PC-9 (cell line): ENCODE results near the gene ZNF407. TPM values are rescaled to one million over a fixed set of nuclear protein-coding genes. Genes with fewer than 3 reads are reported as not detected.

Source experiments
- BruUV-seq: library from RNA; stranded (reverse); fragments of 400-500 nt; replicated peaks from 2 replicates; lab custom pipeline; 2021; lab: Mats Ljungman, UMichigan
- CTCF ChIA-PET: fragments of 300-600 bp; sonication (Branson Sonifier 250); formaldehyde crosslinking; loops from one replicate; lab custom pipeline; 2022; ENCODE audit warnings: antibody characterized with exemption; lab: Charles Lee
- POLR2A ChIA-PET: fragments of 300-600 bp; sonication (Branson Sonifier 250); formaldehyde crosslinking; loops from one replicate; lab custom pipeline; 2022; ENCODE audit warnings: antibody characterized with exemption; ENCODE audit not compliant: unreplicated experiment; lab: Charles Lee
- DNase-seq, 2 experiments: peaks; one replicate each; pipeline versions ENCODE4 v3.0.0 to v3.0.0-alpha.2; 2015 to 2022; ENCODE audit warnings: mixed read lengths in 1 of 2
- H2AFZ ChIP-seq: fragments of 200-600 bp; sonication (generic); 2 replicates; pipeline ENCODE4 v1.8.1; 2017; ENCODE audit warnings: antibody characterized with exemption
- H3F3A ChIP-seq: fragments of 200-600 bp; sonication (generic); 2 replicates; pipeline ENCODE4 v1.8.1; 2017; ENCODE audit warnings: antibody characterized with exemption, mild to moderate bottlenecking, low read depth; ENCODE audit not compliant: insufficient read depth
- H3K27ac ChIP-seq: fragments of 200-600 bp; sonication (generic); 2 replicates; pipeline ENCODE4 v1.6.1; 2016; ENCODE audit warnings: mixed run types
- H3K27me3 ChIP-seq: fragments of 200-600 bp; sonication (generic); 2 replicates; pipeline ENCODE4 v1.6.1; 2016; ENCODE audit warnings: low read depth, mixed run types; ENCODE audit not compliant: insufficient read depth
- H3K36me3 ChIP-seq: fragments of 200-600 bp; sonication (generic); 2 replicates; pipeline ENCODE4 v1.6.1; 2016; ENCODE audit warnings: low read depth, mixed run types
- H3K4me1 ChIP-seq: fragments of 200-600 bp; sonication (generic); replicated peaks from 2 replicates; pipeline ENCODE4 v1.6.1; 2016; ENCODE audit warnings: mixed run types; ENCODE audit not compliant: insufficient read depth
- H3K4me2 ChIP-seq: fragments of 200-600 bp; sonication (generic); 2 replicates; pipeline ENCODE4 v1.6.1; 2017; ENCODE audit warnings: mixed run types
- H3K4me3 ChIP-seq: fragments of 200-600 bp; sonication (generic); 2 replicates; pipeline ENCODE4 v1.6.1; 2016; ENCODE audit warnings: mixed run types
- H3K79me2 ChIP-seq: fragments of 200-600 bp; sonication (generic); 2 replicates; pipeline ENCODE4 v1.6.1; 2017; ENCODE audit warnings: low read depth, mixed run types
- H3K9me2 ChIP-seq: fragments of 200-600 bp; sonication (generic); 2 replicates; pipeline ENCODE4 v1.8.1; 2017; ENCODE audit warnings: mild to moderate bottlenecking; ENCODE audit not compliant: insufficient read depth
- H3K9me3 ChIP-seq: fragments of 200-600 bp; sonication (generic); 2 replicates; pipeline ENCODE4 v1.8.1; 2016; ENCODE audit warnings: low read depth; ENCODE audit not compliant: insufficient read depth
- H4K20me1 ChIP-seq: fragments of 200-600 bp; sonication (generic); 2 replicates; pipeline ENCODE4 v1.8.1; 2017; ENCODE audit not compliant: insufficient read depth
- EZH2 ChIP-seq: fragments of 200-600 bp; sonication (generic); IDR thresholded peaks from 2 replicates; pipeline ENCODE4 v1.8.0; 2017; ENCODE audit warnings: antibody characterized with exemption, low read depth
- intact Hi-C: fragments of 100-400 bp; cut with micrococcal nuclease; formaldehyde crosslinking; loops from one replicate; pipeline ENCODE4 v1.10.0; 2022; ENCODE audit not compliant: unreplicated experiment
- total RNA-seq: library from RNA; stranded (reverse); gene quantifications from 2 replicates; pipeline ENCODE4 v1.2.3, GENCODE V29; 2021
- TF ChIP-seq, protein P1 (sequence below): fragments of 200-600 bp; sonication (generic); conservative IDR thresholded peaks from 2 replicates; pipeline ENCODE4 v1.6.1; 2017; ENCODE audit warnings: mixed run types, antibody characterized with exemption, mild to moderate bottlenecking, moderate library complexity

ZNF407 gene
- total RNA-seq, 1 experiment from 2014 or later: 13.4 TPM

GRCh38 chr18:74949611-74950010 is 351.9 kb downstream of the ZNF407 start:
- no TSS peak for BruUV-seq
- TF ChIP-seq EZH2: no peak
- TF ChIP-seq, protein P1, sequence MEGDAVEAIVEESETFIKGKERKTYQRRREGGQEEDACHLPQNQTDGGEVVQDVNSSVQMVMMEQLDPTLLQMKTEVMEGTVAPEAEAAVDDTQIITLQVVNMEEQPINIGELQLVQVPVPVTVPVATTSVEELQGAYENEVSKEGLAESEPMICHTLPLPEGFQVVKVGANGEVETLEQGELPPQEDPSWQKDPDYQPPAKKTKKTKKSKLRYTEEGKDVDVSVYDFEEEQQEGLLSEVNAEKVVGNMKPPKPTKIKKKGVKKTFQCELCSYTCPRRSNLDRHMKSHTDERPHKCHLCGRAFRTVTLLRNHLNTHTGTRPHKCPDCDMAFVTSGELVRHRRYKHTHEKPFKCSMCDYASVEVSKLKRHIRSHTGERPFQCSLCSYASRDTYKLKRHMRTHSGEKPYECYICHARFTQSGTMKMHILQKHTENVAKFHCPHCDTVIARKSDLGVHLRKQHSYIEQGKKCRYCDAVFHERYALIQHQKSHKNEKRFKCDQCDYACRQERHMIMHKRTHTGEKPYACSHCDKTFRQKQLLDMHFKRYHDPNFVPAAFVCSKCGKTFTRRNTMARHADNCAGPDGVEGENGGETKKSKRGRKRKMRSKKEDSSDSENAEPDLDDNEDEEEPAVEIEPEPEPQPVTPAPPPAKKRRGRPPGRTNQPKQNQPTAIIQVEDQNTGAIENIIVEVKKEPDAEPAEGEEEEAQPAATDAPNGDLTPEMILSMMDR: no peak
- intact Hi-C loops: no loop called here
- no peaks in the 10 kb centered on the region for H3K9me3 ChIP-seq
- DNase-seq: no peak
- H3K4me2 ChIP-seq: no peak overlapping the region
- H3K27ac ChIP-seq: no peak overlapping the region
- no peaks in the 10 kb centered on the region for H3K36me3 ChIP-seq
- H3K79me2 ChIP-seq: no peaks in the 10 kb centered on the region
- H3F3A ChIP-seq: no peaks in the 10 kb centered on the region
- ChIA-PET POLR2A (interaction anchor here (0.6 kb wide), 1 partner anchor 80 kb away, joined by 3 read pairs; no protein-coding TSS in a partner anchor), CTCF (no interaction called here)
- H2AFZ ChIP-seq: no peak overlapping the region
- peaks cover 23% of the 10 kb centered on the region for H3K4me1 ChIP-seq
- H4K20me1 ChIP-seq: no peaks in the 10 kb centered on the region
- no peaks in the 10 kb centered on the region for H3K9me2 ChIP-seq
- no peak overlapping the region for H3K4me3 ChIP-seq
- H3K27me3 ChIP-seq: no peaks in the 10 kb centered on the region

DNA sequence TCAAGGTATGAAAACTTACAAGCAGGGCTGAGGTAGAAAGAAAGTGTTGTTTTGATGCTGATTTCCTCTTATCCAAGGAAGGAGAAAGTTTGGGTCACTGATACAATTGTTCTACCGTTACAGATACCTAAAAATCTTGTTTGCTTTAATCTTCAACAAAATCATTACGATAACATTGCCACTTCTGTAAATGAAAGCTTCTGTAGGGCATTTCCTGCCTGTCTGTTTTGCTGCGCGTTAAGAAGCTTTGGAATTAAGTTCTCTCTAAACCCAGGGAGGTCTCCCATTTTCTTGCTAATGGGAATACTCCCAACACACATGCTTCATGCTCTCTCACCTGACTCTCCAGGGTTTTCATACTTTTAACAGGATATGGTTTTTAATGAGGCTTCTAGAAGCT is 352.8 kb downstream of the ZNF407 start:
- intact Hi-C loops: no loop called here
- Histone ChIP-seq H2AFZ (no peak overlapping the region), H4K20me1 (no peaks in the 10 kb centered on the region), H3K4me2 (no peak overlapping the region), H3K9me2 (no peaks in the 10 kb centered on the region), H3K36me3 (no peaks in the 10 kb centered on the region), H3F3A (no peaks in the 10 kb centered on the region), H3K4me1 (peaks cover 23% of the 10 kb centered on the region), H3K9me3 (no peaks in the 10 kb centered on the region), H3K4me3 (no peak overlapping the region), H3K79me2 (no peaks in the 10 kb centered on the region), H3K27me3 (no peaks in the 10 kb centered on the region), H3K27ac (no peak overlapping the region)
- CTCF ChIA-PET: no interaction called here
- TF ChIP-seq, protein P1: no peak
- no peak for TF ChIP-seq EZH2
- no peak for DNase-seq
- POLR2A ChIA-PET: no interaction called here
- BruUV-seq: no TSS peak

DNA sequence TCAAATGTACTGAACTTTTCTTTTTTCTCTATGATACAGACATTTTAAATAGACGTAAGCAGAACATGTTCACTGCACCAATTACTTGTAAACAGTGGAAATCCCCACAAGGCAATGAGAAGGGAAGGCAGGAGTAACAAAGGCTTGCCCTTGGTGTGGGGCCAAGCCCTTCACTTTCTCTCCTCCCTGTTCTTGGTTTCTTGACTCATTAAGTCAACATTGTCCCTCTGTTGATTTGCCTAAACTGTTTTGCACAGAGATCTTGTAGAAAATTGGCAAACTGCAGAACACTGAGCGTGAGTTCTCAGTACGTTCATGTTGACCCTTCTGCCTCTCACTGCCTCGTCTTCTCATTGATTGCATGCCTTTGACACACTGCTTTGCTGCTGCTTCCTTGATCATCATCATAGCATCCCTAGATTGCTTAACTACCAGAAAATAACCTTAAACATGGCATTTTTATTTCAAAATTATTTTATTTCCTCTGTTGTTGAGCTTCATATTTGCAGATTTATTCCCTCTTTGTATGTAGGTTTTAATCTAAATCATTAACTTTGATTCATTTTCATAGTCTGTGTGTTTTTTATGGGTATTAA is 353.6 kb downstream of the ZNF407 start:
- Histone ChIP-seq H3K9me2 (no peaks in the 10 kb centered on the region), H3F3A (no peaks in the 10 kb centered on the region), H3K9me3 (no peaks in the 10 kb centered on the region), H3K4me2 (0 out of 2 replicates have a peak overlapping the region, but pooled peaks have one; percentile 13), H4K20me1 (no peaks in the 10 kb centered on the region), H2AFZ (no peak overlapping the region), H3K36me3 (no peaks in the 10 kb centered on the region), H3K79me2 (no peaks in the 10 kb centered on the region), H3K4me3 (no peak overlapping the region), H3K4me1 (peaks cover 18% of the 10 kb centered on the region), H3K27ac (no peak overlapping the region), H3K27me3 (no peaks in the 10 kb centered on the region)
- ChIA-PET POLR2A (no interaction called here), CTCF (no interaction called here)
- TF ChIP-seq, protein P1: no peak
- no peak for TF ChIP-seq EZH2
- intact Hi-C loops: no loop called here
- no TSS peak for BruUV-seq
- peak; percentile 35 to 43 for DNase-seq
